ENCODE data around the gene ARSA. TPM values are rescaled to one million over a fixed set of nuclear protein-coding genes. Genes with fewer than 3 reads are reported as not detected.
A peak's percentile ranks its signal among the peaks of the same experiment; 100 is the strongest.

Gene ARSA
- polyA plus RNA-seq, 1 donor (not counting 4 experiments of a cell fraction or from before 2014, with no cell fraction given) = 12.1 TPM

DNA sequence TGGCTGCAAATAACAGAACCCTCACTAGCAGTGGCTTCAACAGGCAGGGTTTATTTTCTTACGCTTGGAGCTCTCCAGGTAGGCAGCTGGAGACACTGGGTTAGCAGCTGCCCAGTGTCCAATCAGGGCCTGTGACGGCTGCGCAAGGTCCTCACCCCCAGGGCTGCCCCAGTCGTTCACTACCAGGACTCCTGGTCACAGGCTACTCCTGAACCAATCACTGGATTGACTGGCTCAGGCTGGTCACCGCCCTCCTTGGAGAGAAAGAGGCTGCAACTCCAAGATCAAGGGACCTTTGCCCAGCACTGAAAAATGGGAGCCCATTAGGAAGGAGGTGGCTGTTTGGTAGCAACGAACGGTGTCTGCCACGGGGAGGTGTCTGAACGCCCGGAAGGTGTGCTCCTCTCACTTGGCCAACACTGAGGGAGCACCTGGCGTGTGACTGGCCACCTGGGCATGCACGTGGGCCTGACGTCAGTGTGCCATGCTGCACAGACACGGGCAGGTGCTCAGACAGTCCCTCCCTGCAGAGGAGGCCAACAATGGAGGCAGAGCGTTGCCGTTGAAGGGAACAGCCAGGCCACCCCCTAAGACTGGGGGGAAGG lies 5.1 kb downstream of the ARSA start:
- peaks cover 37% of the 10 kb centered on the region for H3K4me1 ChIP-seq (ENCODE audit: control insufficient read depth, extremely low read depth, insufficient read depth, low read length)
- peak overlapping the region; percentile 58 for H2AFZ ChIP-seq (ENCODE audit: control insufficient read depth, low read length)
- no peaks in the 10 kb centered on the region for H4K20me1 ChIP-seq (ENCODE audit: control insufficient read depth, extremely low read depth, insufficient read depth, low read length)
- peak overlapping the region; percentile 72 for H3K9ac ChIP-seq (ENCODE audit: control insufficient read depth, extremely low read depth, insufficient read depth, low read length)
- FAIRE-seq (peak; percentile 87), DNase-seq (ENCODE audit: low read depth, low spot score) (no peak)
- no peak overlapping the region for H3K4me3 ChIP-seq (ENCODE audit: control insufficient read depth in 2 of 3, extremely low read depth in 1 of 3, insufficient read depth in 2 of 3, low read depth in 1 of 3, low read length in 3 of 3)
- no peaks in the 10 kb centered on the region for H3K9me1 ChIP-seq (ENCODE audit: control insufficient read depth, extremely low read depth, insufficient read depth, low read length)
- H3K27me3 ChIP-seq (ENCODE audit: control insufficient read depth, extremely low read depth, insufficient read depth, low read length) = no peaks in the 10 kb centered on the region
- no peaks in the 10 kb centered on the region for H3K9me3 ChIP-seq (ENCODE audit: control insufficient read depth, low read depth, low read length)
- H3K27ac ChIP-seq (ENCODE audit: control insufficient read depth, insufficient read depth, low read length) = peak overlapping the region; percentile 73
- dilution Hi-C loops (cut with MboI; ENCODE audit: extremely low pct_ligation_motif_present, low sequenced_read_pairs) = no loop called here
- H3K36me3 ChIP-seq (ENCODE audit: control insufficient read depth in 2 of 2, extremely low read depth in 1 of 2, insufficient read depth in 2 of 2, low read length in 2 of 2) = peaks cover 0 to 9% of the 10 kb centered on the region in 2 experiments
- no peak for TF ChIP-seq EZH2 (IDR thresholded peaks at IDR 0.05; ENCODE audit: low read length)
- TF ChIP-seq, protein P1, sequence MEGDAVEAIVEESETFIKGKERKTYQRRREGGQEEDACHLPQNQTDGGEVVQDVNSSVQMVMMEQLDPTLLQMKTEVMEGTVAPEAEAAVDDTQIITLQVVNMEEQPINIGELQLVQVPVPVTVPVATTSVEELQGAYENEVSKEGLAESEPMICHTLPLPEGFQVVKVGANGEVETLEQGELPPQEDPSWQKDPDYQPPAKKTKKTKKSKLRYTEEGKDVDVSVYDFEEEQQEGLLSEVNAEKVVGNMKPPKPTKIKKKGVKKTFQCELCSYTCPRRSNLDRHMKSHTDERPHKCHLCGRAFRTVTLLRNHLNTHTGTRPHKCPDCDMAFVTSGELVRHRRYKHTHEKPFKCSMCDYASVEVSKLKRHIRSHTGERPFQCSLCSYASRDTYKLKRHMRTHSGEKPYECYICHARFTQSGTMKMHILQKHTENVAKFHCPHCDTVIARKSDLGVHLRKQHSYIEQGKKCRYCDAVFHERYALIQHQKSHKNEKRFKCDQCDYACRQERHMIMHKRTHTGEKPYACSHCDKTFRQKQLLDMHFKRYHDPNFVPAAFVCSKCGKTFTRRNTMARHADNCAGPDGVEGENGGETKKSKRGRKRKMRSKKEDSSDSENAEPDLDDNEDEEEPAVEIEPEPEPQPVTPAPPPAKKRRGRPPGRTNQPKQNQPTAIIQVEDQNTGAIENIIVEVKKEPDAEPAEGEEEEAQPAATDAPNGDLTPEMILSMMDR (optimal IDR thresholded peaks at IDR 0.05 in 1 of 3, IDR thresholded peaks at IDR 0.05 in 1 of 3, conservative IDR thresholded peaks at IDR 0.05 in 1 of 3; ENCODE audit: extremely low read depth in 1 of 3, insufficient read depth in 2 of 3, low read length in 3 of 3) = peak; percentile 15 to 43 (median 25)
- peak overlapping the region; percentile 99 for H3K4me2 ChIP-seq (ENCODE audit: control insufficient read depth, extremely low read depth, insufficient read depth, low read depth, low read length)
- H3K79me2 ChIP-seq (ENCODE audit: control insufficient read depth, insufficient read depth, low read length) = peaks cover 11% of the 10 kb centered on the region

DNA sequence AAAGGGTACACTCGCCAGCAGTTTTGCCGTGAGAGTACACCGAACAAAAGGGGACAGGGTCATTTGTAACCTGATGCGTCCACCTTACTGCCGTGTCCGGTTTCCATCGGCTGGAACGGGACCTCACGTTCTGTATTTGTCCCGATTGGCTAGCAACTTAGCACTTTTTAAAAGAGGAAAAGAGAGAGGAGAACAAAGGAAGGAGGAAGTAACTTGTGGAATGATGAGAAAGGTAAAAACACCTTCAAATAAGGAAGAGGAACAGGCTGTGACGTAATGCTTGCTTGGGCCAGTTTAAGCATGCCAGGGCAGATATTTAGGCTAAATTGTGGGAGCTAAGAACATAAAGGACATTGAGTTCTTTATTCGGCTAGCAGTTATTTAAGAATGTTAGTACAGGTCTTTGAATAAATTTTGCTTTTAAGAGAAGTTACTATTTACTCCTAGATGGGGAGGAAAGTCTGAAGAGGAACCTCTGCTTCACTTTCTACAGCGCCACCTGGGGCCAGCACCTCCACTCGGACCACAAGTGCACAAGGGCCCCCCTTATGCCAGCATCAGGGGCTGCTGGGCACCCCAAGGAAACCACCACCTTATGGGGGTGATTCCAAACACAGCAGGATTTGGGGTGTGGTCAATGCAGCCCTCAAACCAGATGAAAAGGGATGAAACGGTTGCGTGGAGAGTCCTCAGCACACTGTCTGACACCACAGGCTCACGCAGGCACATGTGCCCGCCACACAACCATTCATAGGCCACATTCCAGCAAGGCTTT lies 5.8 kb downstream of the ARSA start:
- no peaks in the 10 kb centered on the region for H4K20me1 ChIP-seq (ENCODE audit: control insufficient read depth, extremely low read depth, insufficient read depth, low read length)
- peak overlapping the region; percentile 22 to 68 (median 26) for H3K4me3 ChIP-seq (ENCODE audit: control insufficient read depth in 2 of 3, extremely low read depth in 1 of 3, insufficient read depth in 2 of 3, low read depth in 1 of 3, low read length in 3 of 3)
- dilution Hi-C loops (cut with MboI; ENCODE audit: extremely low pct_ligation_motif_present, low sequenced_read_pairs) = no loop called here
- TF ChIP-seq, protein P1 (optimal IDR thresholded peaks at IDR 0.05 in 1 of 3, IDR thresholded peaks at IDR 0.05 in 1 of 3, conservative IDR thresholded peaks at IDR 0.05 in 1 of 3; ENCODE audit: extremely low read depth in 1 of 3, insufficient read depth in 2 of 3, low read length in 3 of 3) = peak; percentile 43 to 59 (median 49)
- TF ChIP-seq EZH2 (IDR thresholded peaks at IDR 0.05; ENCODE audit: low read length) = no peak
- no peaks in the 10 kb centered on the region for H3K9me1 ChIP-seq (ENCODE audit: control insufficient read depth, extremely low read depth, insufficient read depth, low read length)
- H3K36me3 ChIP-seq (ENCODE audit: control insufficient read depth in 2 of 2, extremely low read depth in 1 of 2, insufficient read depth in 2 of 2, low read length in 2 of 2) = peaks cover 0 to 9% of the 10 kb centered on the region in 2 experiments
- peaks cover 33% of the 10 kb centered on the region for H3K4me1 ChIP-seq (ENCODE audit: control insufficient read depth, extremely low read depth, insufficient read depth, low read length)
- FAIRE-seq (peak; percentile 67), DNase-seq (ENCODE audit: low read depth, low spot score) (no peak)
- peak overlapping the region; percentile 73 for H3K27ac ChIP-seq (ENCODE audit: control insufficient read depth, insufficient read depth, low read length)
- H3K9me3 ChIP-seq (ENCODE audit: control insufficient read depth, low read depth, low read length) = no peaks in the 10 kb centered on the region
- peaks cover 6% of the 10 kb centered on the region for H3K79me2 ChIP-seq (ENCODE audit: control insufficient read depth, insufficient read depth, low read length)
- peak overlapping the region; percentile 62 for H2AFZ ChIP-seq (ENCODE audit: control insufficient read depth, low read length)
- no peaks in the 10 kb centered on the region for H3K27me3 ChIP-seq (ENCODE audit: control insufficient read depth, extremely low read depth, insufficient read depth, low read length)
- H3K9ac ChIP-seq (ENCODE audit: control insufficient read depth, extremely low read depth, insufficient read depth, low read length) = peak overlapping the region; percentile 72
- H3K4me2 ChIP-seq (ENCODE audit: control insufficient read depth, extremely low read depth, insufficient read depth, low read depth, low read length) = peak overlapping the region; percentile 99

Measured in keratinocyte (primary cell).